Left lobe of liver (tissue), 2 donors: ENCODE measurements around the gene ZNF618. TPM values are rescaled to one million over a fixed set of nuclear protein-coding genes. Genes with fewer than 3 reads are reported as not detected.
A peak's percentile ranks its signal among the peaks of the same experiment; 100 is the strongest.
"Not testable (repeated sequence)": the region's sequence is repeated elsewhere in the genome, so short reads cannot be mapped to it uniquely, and the experiment has no call there.

Source experiments
- ATAC-seq: fragments of 200-7000 bp; cut with Tn5 transposase; one replicate; pipeline ENCODE4 v1.9.1; 2020; ENCODE audit warnings: mild to moderate bottlenecking, moderate library complexity
- DNase-seq: peaks from one replicate; pipeline ENCODE4 v3.0.0-alpha.2; 2020; ENCODE audit warnings: low spot score
- total RNA-seq: library from RNA; stranded (reverse); gene quantifications from one replicate; pipeline ENCODE4 v1.2.1, GENCODE V29; 2021
- donor health status: DM: no; HTN: no; CAD: no; lungs with moderate emphysema.
- donor health status: DM: no; HTN: yes; CAD: no.

The ZNF618 gene
- total RNA-seq, 1 donor from 2014 or later, result 5.7 TPM

- ATAC-seq, result peak; percentile 45
- DNase-seq, result peak; percentile 76
Measured at GRCh38 chr9:114072184-114073140, 196.4 kb downstream of the ZNF618 start.

GRCh38 chr9:114075602-114076001 is 199.5 kb downstream of the ZNF618 start:
- no peak for DNase-seq
- no peak for ATAC-seq

- peak; percentile 7 for ATAC-seq
- DNase-seq, result no peak
Measured at GRCh38 chr9:114076237-114077161, 200.4 kb downstream of the ZNF618 start.

- DNase-seq (peak; percentile 80), ATAC-seq (peak; percentile 2)
Measured at GRCh38 chr9:114077162-114077837, 201.2 kb downstream of the ZNF618 start.

- peak; percentile 50 for ATAC-seq
- peak; percentile 98 for DNase-seq
Measured at GRCh38 chr9:114078021-114078780, 202.1 kb downstream of the ZNF618 start, which contains the start of gene AMBP. Gene AMBP, minus strand, starts transcription at chr9:114078300. Its CDS starts 91 bp downstream, at chr9:114078209.

- ATAC-seq (no peak), DNase-seq (no peak)
Measured at GRCh38 chr9:114078781-114079156, 202.7 kb downstream of the ZNF618 start.

GRCh38 chr9:114080195-114080772 is 204.2 kb downstream of the ZNF618 start:
- ATAC-seq (peak; percentile 2), DNase-seq (no peak)

- peak; percentile 90 for DNase-seq
- ATAC-seq, result peak; percentile 50
Measured at GRCh38 chr9:114080773-114081440, 204.8 kb downstream of the ZNF618 start.

- DNase-seq (no peak), ATAC-seq (peak; percentile 22)
Measured at GRCh38 chr9:114081441-114082016, 205.4 kb downstream of the ZNF618 start.

GRCh38 chr9:114082017-114082762 is 206.1 kb downstream of the ZNF618 start:
- peak; percentile 66 for ATAC-seq
- peak; percentile 94 for DNase-seq

- DNase-seq, ATAC-seq: not testable (repeated sequence)
Measured at GRCh38 chr9:114082763-114083412, 206.8 kb downstream of the ZNF618 start.

- ATAC-seq (no peak), DNase-seq (no peak)
Measured at GRCh38 chr9:114083666-114084065, 207.6 kb downstream of the ZNF618 start.

- ATAC-seq (no peak), DNase-seq (no peak)
Measured at GRCh38 chr9:114084282-114085073, 208.4 kb downstream of the ZNF618 start.

- ATAC-seq, result no peak
- DNase-seq, result no peak
Measured at GRCh38 chr9:114085387-114085789, 209.3 kb downstream of the ZNF618 start.

- no peak for ATAC-seq
- DNase-seq, result no peak
Measured at GRCh38 chr9:114086009-114086408, 209.9 kb downstream of the ZNF618 start.

GRCh38 chr9:114086607-114087006 is 210.5 kb downstream of the ZNF618 start:
- no peak for DNase-seq
- ATAC-seq, result no peak

- DNase-seq (peak; percentile 37), ATAC-seq (no peak)
Measured at GRCh38 chr9:114087721-114088120, 211.6 kb downstream of the ZNF618 start.
